ENCODE data around the gene NLGN1. TPM values are rescaled to one million over a fixed set of nuclear protein-coding genes. Genes with fewer than 3 reads are reported as not detected.
"Not testable (repeated sequence)": the region's sequence is repeated elsewhere in the genome, so short reads cannot be mapped to it uniquely, and the experiment has no call there.

Gene NLGN1
- total RNA-seq, 1 experiment from 2014 or later: 0.85 TPM

DNA sequence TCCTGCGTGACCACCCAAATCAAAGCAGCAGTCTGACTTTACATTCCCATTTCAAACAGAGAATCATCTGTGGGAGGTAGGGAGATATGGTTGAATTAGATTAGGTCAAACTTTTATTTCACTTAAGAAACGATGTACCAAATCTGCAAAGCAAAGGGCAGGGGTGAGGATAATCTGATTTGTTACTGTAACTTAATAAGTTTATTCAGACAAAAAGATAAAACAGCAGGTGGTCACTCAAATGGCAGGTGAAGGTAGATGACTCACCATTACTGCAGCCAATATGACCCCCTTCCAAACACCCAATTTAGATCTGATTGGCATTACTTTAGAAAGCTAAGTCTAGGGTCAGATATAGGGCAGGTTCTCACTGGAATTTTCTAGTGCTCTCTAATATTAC lies 810.6 kb downstream of the NLGN1 start:
- no peaks in the 10 kb centered on the region for H3K4me1 ChIP-seq (ENCODE audit: control insufficient read depth, insufficient read depth, low read length)
- no peaks in the 10 kb centered on the region for H3K9me3 ChIP-seq (ENCODE audit: control insufficient read depth, insufficient read depth, low read depth, low read length)
- TF ChIP-seq POLR2AphosphoS5 (IDR thresholded peaks at IDR 0.05; ENCODE audit: low read depth, low read length) (no peak), SIN3A (IDR thresholded peaks at IDR 0.05; ENCODE audit: borderline replicate concordance, insufficient read depth, low read depth, low read length) (no peak), CTCF (IDR thresholded peaks at IDR 0.05) (no peak), TCF7L2 (IDR thresholded peaks at IDR 0.05; ENCODE audit: low read depth, low read length) (no peak)
- TF ChIP-seq, protein P1, sequence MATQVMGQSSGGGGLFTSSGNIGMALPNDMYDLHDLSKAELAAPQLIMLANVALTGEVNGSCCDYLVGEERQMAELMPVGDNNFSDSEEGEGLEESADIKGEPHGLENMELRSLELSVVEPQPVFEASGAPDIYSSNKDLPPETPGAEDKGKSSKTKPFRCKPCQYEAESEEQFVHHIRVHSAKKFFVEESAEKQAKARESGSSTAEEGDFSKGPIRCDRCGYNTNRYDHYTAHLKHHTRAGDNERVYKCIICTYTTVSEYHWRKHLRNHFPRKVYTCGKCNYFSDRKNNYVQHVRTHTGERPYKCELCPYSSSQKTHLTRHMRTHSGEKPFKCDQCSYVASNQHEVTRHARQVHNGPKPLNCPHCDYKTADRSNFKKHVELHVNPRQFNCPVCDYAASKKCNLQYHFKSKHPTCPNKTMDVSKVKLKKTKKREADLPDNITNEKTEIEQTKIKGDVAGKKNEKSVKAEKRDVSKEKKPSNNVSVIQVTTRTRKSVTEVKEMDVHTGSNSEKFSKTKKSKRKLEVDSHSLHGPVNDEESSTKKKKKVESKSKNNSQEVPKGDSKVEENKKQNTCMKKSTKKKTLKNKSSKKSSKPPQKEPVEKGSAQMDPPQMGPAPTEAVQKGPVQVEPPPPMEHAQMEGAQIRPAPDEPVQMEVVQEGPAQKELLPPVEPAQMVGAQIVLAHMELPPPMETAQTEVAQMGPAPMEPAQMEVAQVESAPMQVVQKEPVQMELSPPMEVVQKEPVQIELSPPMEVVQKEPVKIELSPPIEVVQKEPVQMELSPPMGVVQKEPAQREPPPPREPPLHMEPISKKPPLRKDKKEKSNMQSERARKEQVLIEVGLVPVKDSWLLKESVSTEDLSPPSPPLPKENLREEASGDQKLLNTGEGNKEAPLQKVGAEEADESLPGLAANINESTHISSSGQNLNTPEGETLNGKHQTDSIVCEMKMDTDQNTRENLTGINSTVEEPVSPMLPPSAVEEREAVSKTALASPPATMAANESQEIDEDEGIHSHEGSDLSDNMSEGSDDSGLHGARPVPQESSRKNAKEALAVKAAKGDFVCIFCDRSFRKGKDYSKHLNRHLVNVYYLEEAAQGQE (IDR thresholded peaks at IDR 0.05; ENCODE audit: insufficient read depth in 1 of 2, low read depth in 2 of 2, low read length in 1 of 2): no peak
- no peaks in the 10 kb centered on the region for H3K36me3 ChIP-seq (ENCODE audit: control insufficient read depth, insufficient read depth, low read length)
- no peaks in the 10 kb centered on the region; the same call in 1 of the 2 replicates for H3K27me3 ChIP-seq (ENCODE audit: control insufficient read depth, insufficient read depth, low read length)
- ChIA-PET POLR2A (no interaction called here), CTCF (no interaction called here)
- no peak for DNase-seq (ENCODE audit: low read depth, low spot score)
- ATAC-seq: no peak
- no TSS peak for BruUV-seq (replicated peaks)
- no peak overlapping the region for H3K27ac ChIP-seq (ENCODE audit: low read length)
- in situ Hi-C loops (cut with HindIII; ENCODE audit: low pct_unique_long_range_greater_than_20kb, low sequenced_read_pairs): no loop called here
- H3K4me3 ChIP-seq (ENCODE audit: low read depth in 2 of 2, low read length in 2 of 2): no peak overlapping the region
- intact Hi-C loops (cut with micrococcal nuclease; ENCODE audit: unreplicated experiment): no loop called here

DNA sequence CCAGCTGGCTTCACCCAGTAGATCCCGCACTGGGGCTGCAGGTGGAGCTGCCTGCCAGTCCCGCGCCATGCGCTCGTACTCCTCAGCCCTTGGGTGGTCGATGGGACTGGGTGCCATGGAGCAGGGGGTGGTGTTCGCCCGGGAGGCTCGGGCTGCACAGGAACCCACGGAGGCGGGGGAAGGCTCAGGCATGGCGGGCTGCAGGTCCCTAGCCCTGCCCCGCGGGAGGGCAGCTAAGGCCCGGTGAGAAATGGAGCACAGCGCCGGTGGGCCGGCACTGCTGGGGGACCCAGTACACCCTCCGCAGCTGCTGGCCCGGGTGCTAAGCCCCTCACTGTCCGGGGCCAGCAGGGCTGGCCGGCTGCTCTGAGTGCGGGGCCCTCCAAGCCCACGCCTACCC lies 814.4 kb downstream of the NLGN1 start:
- DNase-seq (ENCODE audit: low read depth, low spot score); ATAC-seq; H3K27ac ChIP-seq (ENCODE audit: low read length); BruUV-seq (replicated peaks); H3K27me3 ChIP-seq (ENCODE audit: control insufficient read depth, insufficient read depth, low read length); H3K36me3 ChIP-seq (ENCODE audit: control insufficient read depth, insufficient read depth, low read length); H3K4me3 ChIP-seq (ENCODE audit: low read depth in 2 of 2, low read length in 2 of 2); CTCF ChIA-PET; H3K4me1 ChIP-seq (ENCODE audit: control insufficient read depth, insufficient read depth, low read length); H3K9me3 ChIP-seq (ENCODE audit: control insufficient read depth, insufficient read depth, low read depth, low read length); in situ Hi-C loops (cut with HindIII; ENCODE audit: low pct_unique_long_range_greater_than_20kb, low sequenced_read_pairs); intact Hi-C loops (cut with micrococcal nuclease; ENCODE audit: unreplicated experiment); POLR2A ChIA-PET: not testable (repeated sequence)

GRCh38 chr3:174215456-174215855 lies 817.9 kb downstream of the NLGN1 start:
- ATAC-seq (no peak), DNase-seq (ENCODE audit: low read depth, low spot score) (no peak)
- Histone ChIP-seq H3K27me3 (ENCODE audit: control insufficient read depth, insufficient read depth, low read length) (no peaks in the 10 kb centered on the region), H3K27ac (ENCODE audit: low read length) (no peak overlapping the region), H3K36me3 (ENCODE audit: control insufficient read depth, insufficient read depth, low read length) (no peaks in the 10 kb centered on the region), H3K4me3 (ENCODE audit: low read depth in 2 of 2, low read length in 2 of 2) (no peak overlapping the region), H3K4me1 (ENCODE audit: control insufficient read depth, insufficient read depth, low read length) (no peaks in the 10 kb centered on the region), H3K9me3 (ENCODE audit: control insufficient read depth, insufficient read depth, low read depth, low read length) (no peaks in the 10 kb centered on the region)
- BruUV-seq (replicated peaks): no TSS peak
- ChIA-PET POLR2A (interaction anchor here (0.5 kb wide), 1 partner anchor 963 kb away, joined by 3 read pairs; no protein-coding TSS in a partner anchor), CTCF (no interaction called here)
- intact Hi-C loops (cut with micrococcal nuclease; ENCODE audit: unreplicated experiment) (no loop called here), in situ Hi-C loops (cut with HindIII; ENCODE audit: low pct_unique_long_range_greater_than_20kb, low sequenced_read_pairs) (no loop called here)
- TF ChIP-seq, protein P1 (IDR thresholded peaks at IDR 0.05; ENCODE audit: insufficient read depth in 1 of 2, low read depth in 2 of 2, low read length in 1 of 2): no peak
- no peak for TF ChIP-seq SIN3A (IDR thresholded peaks at IDR 0.05; ENCODE audit: borderline replicate concordance, insufficient read depth, low read depth, low read length)
- TF ChIP-seq POLR2AphosphoS5 (IDR thresholded peaks at IDR 0.05; ENCODE audit: low read depth, low read length): no peak
- no peak for TF ChIP-seq TCF7L2 (IDR thresholded peaks at IDR 0.05; ENCODE audit: low read depth, low read length)
- TF ChIP-seq CTCF (IDR thresholded peaks at IDR 0.05): no peak

All from Panc1 (cell line).